ENCODE data around the gene PALD1. TPM values are rescaled to one million over a fixed set of nuclear protein-coding genes. Genes with fewer than 3 reads are reported as not detected.
A peak's percentile ranks its signal among the peaks of the same experiment; 100 is the strongest.

PALD1 gene
- total RNA-seq, 2 donors from 2014 or later: 17.3 to 19.7 TPM

DNA sequence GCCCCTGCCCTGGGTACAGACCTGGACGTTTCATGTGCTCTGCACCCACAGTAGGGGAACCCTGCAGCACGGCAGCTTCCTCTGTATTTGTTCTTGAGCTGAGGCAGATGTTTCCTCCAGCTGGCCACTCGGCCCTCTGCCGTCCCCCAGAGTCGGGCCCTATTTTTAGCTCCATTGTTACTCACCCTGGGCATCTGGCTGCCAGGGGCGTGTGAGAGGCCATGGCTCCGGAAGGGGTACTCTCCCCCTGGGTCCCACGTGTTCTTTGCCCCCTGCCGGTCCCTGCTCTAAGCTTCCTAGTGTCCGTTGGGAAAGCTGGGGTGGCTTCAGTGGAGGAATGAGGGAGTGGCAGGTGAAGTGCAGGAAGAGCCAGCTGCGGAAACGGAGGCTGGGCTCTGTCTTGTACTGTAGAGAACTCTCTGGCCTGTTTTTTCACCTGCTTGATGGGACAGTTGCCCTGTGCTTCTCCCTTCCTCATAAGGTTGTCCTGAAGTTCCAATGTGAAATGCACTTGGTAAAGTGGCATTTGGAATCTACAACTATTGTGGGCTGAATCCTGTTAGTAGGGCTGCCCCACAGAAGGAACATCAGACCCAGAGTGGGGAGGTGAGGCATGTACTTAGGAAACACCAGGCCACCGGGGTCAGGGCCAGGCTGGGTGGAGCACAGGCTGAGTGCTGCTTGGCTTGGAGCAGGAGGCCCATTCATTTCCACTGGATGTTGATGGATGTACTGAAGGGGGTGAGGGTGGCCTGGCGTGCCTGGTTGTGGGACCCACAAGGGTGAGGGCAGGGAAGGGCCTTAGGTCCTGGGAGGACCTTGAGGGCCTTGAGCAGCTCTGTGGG is 30.6 kb downstream of the PALD1 start:
- 37 to 63% methylated on average over 8 to 14 of the region's 14 CpGs for WGBS, 2 experiments (ENCODE audit: insufficient coverage in 1 of 2, insufficient read length in 1 of 2)
- H3K27ac ChIP-seq (ENCODE audit: low read depth, low read length): peak overlapping the region; percentile 6
- H3K4me1 ChIP-seq (ENCODE audit: control insufficient read depth, insufficient read depth, low read length): peaks cover 15% of the 10 kb centered on the region
- no peak overlapping the region for H3K4me3 Mint-ChIP-seq
- H3K9me3 Mint-ChIP-seq: no peaks in the 10 kb centered on the region
- no peaks in the 10 kb centered on the region for H3K27me3 ChIP-seq (ENCODE audit: control insufficient read depth, insufficient read depth, low read length, poor library complexity, severe bottlenecking)
- H3K27me3 Mint-ChIP-seq (ENCODE audit: insufficient read depth): no peaks in the 10 kb centered on the region
- peaks cover 32% of the 10 kb centered on the region for H3K4me1 Mint-ChIP-seq
- no peaks in the 10 kb centered on the region for H3K9me3 ChIP-seq (ENCODE audit: control insufficient read depth, low read length)
- no peaks in the 10 kb centered on the region for H3K36me3 ChIP-seq (ENCODE audit: control insufficient read depth, insufficient read depth, low read length)
- TF ChIP-seq, protein P1, sequence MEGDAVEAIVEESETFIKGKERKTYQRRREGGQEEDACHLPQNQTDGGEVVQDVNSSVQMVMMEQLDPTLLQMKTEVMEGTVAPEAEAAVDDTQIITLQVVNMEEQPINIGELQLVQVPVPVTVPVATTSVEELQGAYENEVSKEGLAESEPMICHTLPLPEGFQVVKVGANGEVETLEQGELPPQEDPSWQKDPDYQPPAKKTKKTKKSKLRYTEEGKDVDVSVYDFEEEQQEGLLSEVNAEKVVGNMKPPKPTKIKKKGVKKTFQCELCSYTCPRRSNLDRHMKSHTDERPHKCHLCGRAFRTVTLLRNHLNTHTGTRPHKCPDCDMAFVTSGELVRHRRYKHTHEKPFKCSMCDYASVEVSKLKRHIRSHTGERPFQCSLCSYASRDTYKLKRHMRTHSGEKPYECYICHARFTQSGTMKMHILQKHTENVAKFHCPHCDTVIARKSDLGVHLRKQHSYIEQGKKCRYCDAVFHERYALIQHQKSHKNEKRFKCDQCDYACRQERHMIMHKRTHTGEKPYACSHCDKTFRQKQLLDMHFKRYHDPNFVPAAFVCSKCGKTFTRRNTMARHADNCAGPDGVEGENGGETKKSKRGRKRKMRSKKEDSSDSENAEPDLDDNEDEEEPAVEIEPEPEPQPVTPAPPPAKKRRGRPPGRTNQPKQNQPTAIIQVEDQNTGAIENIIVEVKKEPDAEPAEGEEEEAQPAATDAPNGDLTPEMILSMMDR (conservative IDR thresholded peaks at IDR 0.05): no peak
- H3K27ac Mint-ChIP-seq: peak overlapping the region; percentile 20
- no peak overlapping the region for H3K9ac ChIP-seq (ENCODE audit: extremely low read depth, low read length, poor library complexity, severe bottlenecking)
- peak; percentile 69 for DNase-seq
- H3K4me3 ChIP-seq (ENCODE audit: low read length): no peak overlapping the region
- no peaks in the 10 kb centered on the region for H3K36me3 Mint-ChIP-seq (ENCODE audit: low read depth)

DNA sequence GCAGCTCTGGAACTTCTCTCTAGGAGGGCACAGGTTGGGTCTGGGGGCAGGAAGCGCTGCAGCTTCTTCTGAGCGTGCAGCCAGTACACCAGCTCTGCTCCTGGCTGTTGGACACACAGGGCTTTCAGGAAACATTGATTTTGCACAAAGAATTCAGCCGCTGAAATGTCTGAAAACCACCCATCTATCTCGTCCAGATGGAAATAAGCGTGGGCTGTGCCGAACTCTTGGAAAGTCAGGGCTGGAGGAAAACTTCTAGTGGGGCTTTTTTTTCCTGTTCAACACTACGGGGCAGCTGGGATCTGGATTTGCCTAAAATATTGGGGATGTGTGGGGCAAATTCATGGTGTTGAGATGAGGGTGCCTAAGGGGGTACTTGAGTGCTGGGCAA is 31.2 kb downstream of the PALD1 start:
- no peaks in the 10 kb centered on the region for H3K9me3 Mint-ChIP-seq
- H3K4me1 Mint-ChIP-seq: peaks cover 32% of the 10 kb centered on the region
- H3K9me3 ChIP-seq (ENCODE audit: control insufficient read depth, low read length): no peaks in the 10 kb centered on the region
- peaks cover 15% of the 10 kb centered on the region for H3K4me1 ChIP-seq (ENCODE audit: control insufficient read depth, insufficient read depth, low read length)
- no peaks in the 10 kb centered on the region for H3K27me3 ChIP-seq (ENCODE audit: control insufficient read depth, insufficient read depth, low read length, poor library complexity, severe bottlenecking)
- no peaks in the 10 kb centered on the region for H3K36me3 ChIP-seq (ENCODE audit: control insufficient read depth, insufficient read depth, low read length)
- no peak overlapping the region for H3K4me3 ChIP-seq (ENCODE audit: low read length)
- H3K4me3 Mint-ChIP-seq: no peak overlapping the region
- no peak overlapping the region for H3K27ac ChIP-seq (ENCODE audit: low read depth, low read length)
- H3K9ac ChIP-seq (ENCODE audit: extremely low read depth, low read length, poor library complexity, severe bottlenecking): no peak overlapping the region
- H3K27me3 Mint-ChIP-seq (ENCODE audit: insufficient read depth): no peaks in the 10 kb centered on the region
- H3K27ac Mint-ChIP-seq: no peak overlapping the region
- TF ChIP-seq, protein P1 (conservative IDR thresholded peaks at IDR 0.05): no peak
- H3K36me3 Mint-ChIP-seq (ENCODE audit: low read depth): no peaks in the 10 kb centered on the region
- DNase-seq: no peak
- 95 to 100% methylated on average over 6 to 7 of the region's 7 CpGs for WGBS, 2 experiments (ENCODE audit: insufficient coverage in 1 of 2, insufficient read length in 1 of 2)

DNA sequence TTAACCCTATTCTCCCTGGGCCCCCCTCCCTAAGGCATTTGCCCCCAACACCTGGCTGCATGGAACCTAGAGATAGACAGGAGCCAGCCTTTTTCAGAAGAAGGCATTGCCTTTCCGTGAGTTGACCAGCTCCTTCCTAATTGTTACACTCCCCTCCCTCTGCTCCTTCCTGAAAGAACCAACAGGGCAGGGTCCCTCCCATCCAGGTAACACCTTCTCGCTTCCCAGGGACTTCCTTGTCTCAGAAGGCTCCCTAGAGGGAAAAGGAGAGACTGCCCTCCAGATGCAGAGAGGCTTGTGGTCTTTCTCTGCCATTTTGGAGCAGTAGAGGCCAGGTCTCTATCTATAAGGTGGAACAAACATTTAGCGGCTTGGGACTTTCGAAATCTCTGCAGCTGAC is 31.9 kb downstream of the PALD1 start:
- Mint-ChIP-seq H3K4me3 (no peak overlapping the region), H3K4me1 (peaks cover 32% of the 10 kb centered on the region), H3K27me3 (ENCODE audit: insufficient read depth) (no peaks in the 10 kb centered on the region), H3K27ac (no peak overlapping the region), H3K9me3 (no peaks in the 10 kb centered on the region), H3K36me3 (ENCODE audit: low read depth) (no peaks in the 10 kb centered on the region)
- WGBS, 2 experiments (ENCODE audit: insufficient coverage in 1 of 2, insufficient read length in 1 of 2): 85 to 95% methylated on average over 3 to 4 of the region's 4 CpGs
- peaks cover 15% of the 10 kb centered on the region for H3K4me1 ChIP-seq (ENCODE audit: control insufficient read depth, insufficient read depth, low read length)
- TF ChIP-seq, protein P1 (conservative IDR thresholded peaks at IDR 0.05): no peak
- H3K4me3 ChIP-seq (ENCODE audit: low read length): no peak overlapping the region
- no peaks in the 10 kb centered on the region for H3K27me3 ChIP-seq (ENCODE audit: control insufficient read depth, insufficient read depth, low read length, poor library complexity, severe bottlenecking)
- no peak overlapping the region for H3K27ac ChIP-seq (ENCODE audit: low read depth, low read length)
- DNase-seq: peak; percentile 71
- no peak overlapping the region for H3K9ac ChIP-seq (ENCODE audit: extremely low read depth, low read length, poor library complexity, severe bottlenecking)
- no peaks in the 10 kb centered on the region for H3K9me3 ChIP-seq (ENCODE audit: control insufficient read depth, low read length)
- no peaks in the 10 kb centered on the region for H3K36me3 ChIP-seq (ENCODE audit: control insufficient read depth, insufficient read depth, low read length)
